ENCODE data around the gene PATJ. TPM values are rescaled to one million over a fixed set of nuclear protein-coding genes. Genes with fewer than 3 reads are reported as not detected.

PATJ gene
- total and polyA plus RNA-seq, 2 of the 13 experiments (the other 11 are each of a cell fraction or from before 2014, with no cell fraction given), result 6.2 to 16.8 TPM

GRCh38 chr1:62110198-62110817, 368.0 kb downstream of the PATJ start:
- in situ Hi-C loops (cut with HindIII; ENCODE audit: extremely low pct_ligation_motif_present, low pct_unique_long_range_greater_than_20kb), result no loop called here
- Histone ChIP-seq H3K27ac (ENCODE audit: extremely low read length, insufficient read depth, low read length) (no peak overlapping the region), H4K20me1 (ENCODE audit: insufficient read depth, low read length) (no peaks in the 10 kb centered on the region), H3K36me3 (replicated peaks in 1 of 2; ENCODE audit: control insufficient read depth in 1 of 2, insufficient read depth in 2 of 2, low read length in 2 of 2) (no peaks in the 10 kb centered on the region), H2AFZ (ENCODE audit: low read length) (no peak overlapping the region), H3K9me3 (ENCODE audit: low read length) (no peaks in the 10 kb centered on the region), H3K4me1 (ENCODE audit: insufficient read depth, low read length) (no peaks in the 10 kb centered on the region), H3K9ac (ENCODE audit: insufficient read depth, low read depth, low read length) (no peak overlapping the region), H3K27me3 (ENCODE audit: control insufficient read depth in 1 of 2, insufficient read depth in 2 of 2, low read length in 2 of 2) (no peaks in the 10 kb centered on the region), H3K4me2 (ENCODE audit: low read depth, low read length) (no peak overlapping the region), H3K79me2 (ENCODE audit: insufficient read depth, low read length) (no peaks in the 10 kb centered on the region), H3K4me3 (replicated peaks in 1 of 3; ENCODE audit: insufficient read depth in 1 of 3, low read depth in 2 of 3, low read length in 3 of 3) (no peak overlapping the region)
- 86% methylated on average over 11 of the region's 11 CpGs for WGBS (ENCODE audit: low lambda C conversion rate)
- FAIRE-seq, result no peak
- 0 out of 2 replicates have a peak, but pooled peaks have one; percentile 29 for TF ChIP-seq MAFF (IDR thresholded peaks at IDR 0.05; ENCODE audit: low read depth, low read length)
- no peak for TF ChIP-seq PRPF4 (IDR thresholded peaks at IDR 0.05; ENCODE audit: low read depth, low read length, poor library complexity, severe bottlenecking)
- TF ChIP-seq MAFK (conservative IDR thresholded peaks at IDR 0.05 in 1 of 2, IDR thresholded peaks at IDR 0.05 in 1 of 2; ENCODE audit: low read length in 2 of 2), result peak; percentile 40 to 44
- no peak for TF ChIP-seq ZNF253 (CRISPR knock-in tag; IDR thresholded peaks at IDR 0.05; ENCODE audit: borderline replicate concordance)
- ChIA-PET CTCF (ENCODE audit: low intra/inter-chr PET ratio, low total read pairs) (no interaction called here), POLR2A (no interaction called here)
- no TSS peak for BruUV-seq (replicated peaks)
- no peak for ATAC-seq
- intact Hi-C loops (cut with micrococcal nuclease; ENCODE audit: unreplicated experiment), result no loop called here
- no peak for DNase-seq (ENCODE audit: low spot score)

- intact Hi-C loops (cut with micrococcal nuclease; ENCODE audit: unreplicated experiment), result no loop called here
- WGBS (ENCODE audit: low lambda C conversion rate), result 100% methylated on average over 1 of the region's 1 CpG
These were observed 368.8 kb downstream of the PATJ start for GRCh38 chr1:62111084-62111483.

More at GRCh38 chr1:62111084-62111483, 368.8 kb downstream of the PATJ start:
- Histone ChIP-seq H2AFZ (ENCODE audit: low read length) (no peak overlapping the region), H3K27ac (ENCODE audit: extremely low read length, insufficient read depth, low read length) (no peak overlapping the region), H3K27me3 (ENCODE audit: control insufficient read depth in 1 of 2, insufficient read depth in 2 of 2, low read length in 2 of 2) (no peaks in the 10 kb centered on the region), H3K79me2 (ENCODE audit: insufficient read depth, low read length) (no peaks in the 10 kb centered on the region), H3K9me3 (ENCODE audit: low read length) (no peaks in the 10 kb centered on the region), H4K20me1 (ENCODE audit: insufficient read depth, low read length) (no peaks in the 10 kb centered on the region), H3K4me3 (replicated peaks in 1 of 3; ENCODE audit: insufficient read depth in 1 of 3, low read depth in 2 of 3, low read length in 3 of 3) (no peak overlapping the region), H3K4me1 (ENCODE audit: insufficient read depth, low read length) (no peaks in the 10 kb centered on the region), H3K9ac (ENCODE audit: insufficient read depth, low read depth, low read length) (no peak overlapping the region), H3K36me3 (replicated peaks in 1 of 2; ENCODE audit: control insufficient read depth in 1 of 2, insufficient read depth in 2 of 2, low read length in 2 of 2) (no peaks in the 10 kb centered on the region), H3K4me2 (ENCODE audit: low read depth, low read length) (no peak overlapping the region)
- ATAC-seq (no peak), FAIRE-seq (no peak), DNase-seq (ENCODE audit: low spot score) (no peak)
- TF ChIP-seq STAG1 (CRISPR knock-in tag; IDR thresholded peaks at IDR 0.05), result peak; percentile 26; the same call in 1 of the 2 replicates
- no peak for TF ChIP-seq ZKSCAN5 (CRISPR knock-in tag; IDR thresholded peaks at IDR 0.05)
- 0 out of 2 replicates have a peak, but pooled peaks have one; percentile 13 for TF ChIP-seq CTCF (CRISPR knock-in tag; IDR thresholded peaks at IDR 0.05)
- ChIA-PET POLR2A (no interaction called here), CTCF (ENCODE audit: low intra/inter-chr PET ratio, low total read pairs) (no interaction called here)
- in situ Hi-C loops (cut with HindIII; ENCODE audit: extremely low pct_ligation_motif_present, low pct_unique_long_range_greater_than_20kb), result no loop called here
- no TSS peak for BruUV-seq (replicated peaks)
